ENCODE data around the gene HBZ. TPM values are rescaled to one million over a fixed set of nuclear protein-coding genes. Genes with fewer than 3 reads are reported as not detected.
A peak's percentile ranks its signal among the peaks of the same experiment; 100 is the strongest.

Gene HBZ
- total and polyA plus RNA-seq, 9 of the 15 experiments (the other 6 are each of a cell fraction or from before 2014, with no cell fraction given) = 58.0 to 610 (median 113) TPM

DNA sequence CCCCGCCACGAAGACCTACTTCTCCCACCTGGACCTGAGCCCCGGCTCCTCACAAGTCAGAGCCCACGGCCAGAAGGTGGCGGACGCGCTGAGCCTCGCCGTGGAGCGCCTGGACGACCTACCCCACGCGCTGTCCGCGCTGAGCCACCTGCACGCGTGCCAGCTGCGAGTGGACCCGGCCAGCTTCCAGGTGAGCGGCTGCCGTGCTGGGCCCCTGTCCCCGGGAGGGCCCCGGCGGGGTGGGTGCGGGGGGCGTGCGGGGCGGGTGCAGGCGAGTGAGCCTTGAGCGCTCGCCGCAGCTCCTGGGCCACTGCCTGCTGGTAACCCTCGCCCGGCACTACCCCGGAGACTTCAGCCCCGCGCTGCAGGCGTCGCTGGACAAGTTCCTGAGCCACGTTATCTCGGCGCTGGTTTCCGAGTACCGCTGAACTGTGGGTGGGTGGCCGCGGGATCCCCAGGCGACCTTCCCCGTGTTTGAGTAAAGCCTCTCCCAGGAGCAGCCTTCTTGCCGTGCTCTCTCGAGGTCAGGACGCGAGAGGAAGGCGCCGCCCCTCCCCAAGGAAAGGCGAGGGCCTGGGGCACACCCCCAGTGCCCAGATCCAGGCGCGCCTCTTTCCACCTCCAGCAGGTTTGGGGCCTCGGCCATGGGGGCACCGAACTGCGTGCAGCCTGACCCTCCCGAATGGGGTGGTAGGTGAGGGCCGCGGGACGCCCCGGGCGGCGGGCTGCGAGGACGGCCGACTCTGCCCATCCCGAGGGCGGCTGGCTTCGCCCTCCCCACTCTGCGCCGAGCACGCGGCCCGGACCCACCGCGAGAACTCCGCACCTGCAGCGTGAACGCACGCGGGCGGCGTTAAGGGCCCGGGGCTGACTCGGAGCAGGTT is 28.5 kb downstream of the HBZ start (continued):
- TF ChIP-seq SRSF7 (optimal IDR thresholded peaks at IDR 0.05; ENCODE audit: low read depth, low read length) (no peak), JUN (IDR thresholded peaks at IDR 0.05; ENCODE audit: borderline replicate concordance, low read depth, low read length) (peak; percentile 52; the same call in 1 of the 2 replicates), JUN (CRISPR knock-in tag; IDR thresholded peaks at IDR 0.05; ENCODE audit: borderline replicate concordance) (peak; percentile 99), TEAD2 (tag; IDR thresholded peaks at IDR 0.05) (no peak), IRF2 (CRISPR knock-in tag; IDR thresholded peaks at IDR 0.05) (peak; percentile 94), ZNF507 (tag; conservative IDR thresholded peaks at IDR 0.05) (no peak), YBX1 (IDR thresholded peaks at IDR 0.05) (no peak), SNRNP70 (optimal IDR thresholded peaks at IDR 0.05; ENCODE audit: low read depth, low read length) (no peak), DDX20 (tag; IDR thresholded peaks at IDR 0.05; ENCODE audit: low read depth) (no peak)
- TF ChIP-seq, protein P1, sequence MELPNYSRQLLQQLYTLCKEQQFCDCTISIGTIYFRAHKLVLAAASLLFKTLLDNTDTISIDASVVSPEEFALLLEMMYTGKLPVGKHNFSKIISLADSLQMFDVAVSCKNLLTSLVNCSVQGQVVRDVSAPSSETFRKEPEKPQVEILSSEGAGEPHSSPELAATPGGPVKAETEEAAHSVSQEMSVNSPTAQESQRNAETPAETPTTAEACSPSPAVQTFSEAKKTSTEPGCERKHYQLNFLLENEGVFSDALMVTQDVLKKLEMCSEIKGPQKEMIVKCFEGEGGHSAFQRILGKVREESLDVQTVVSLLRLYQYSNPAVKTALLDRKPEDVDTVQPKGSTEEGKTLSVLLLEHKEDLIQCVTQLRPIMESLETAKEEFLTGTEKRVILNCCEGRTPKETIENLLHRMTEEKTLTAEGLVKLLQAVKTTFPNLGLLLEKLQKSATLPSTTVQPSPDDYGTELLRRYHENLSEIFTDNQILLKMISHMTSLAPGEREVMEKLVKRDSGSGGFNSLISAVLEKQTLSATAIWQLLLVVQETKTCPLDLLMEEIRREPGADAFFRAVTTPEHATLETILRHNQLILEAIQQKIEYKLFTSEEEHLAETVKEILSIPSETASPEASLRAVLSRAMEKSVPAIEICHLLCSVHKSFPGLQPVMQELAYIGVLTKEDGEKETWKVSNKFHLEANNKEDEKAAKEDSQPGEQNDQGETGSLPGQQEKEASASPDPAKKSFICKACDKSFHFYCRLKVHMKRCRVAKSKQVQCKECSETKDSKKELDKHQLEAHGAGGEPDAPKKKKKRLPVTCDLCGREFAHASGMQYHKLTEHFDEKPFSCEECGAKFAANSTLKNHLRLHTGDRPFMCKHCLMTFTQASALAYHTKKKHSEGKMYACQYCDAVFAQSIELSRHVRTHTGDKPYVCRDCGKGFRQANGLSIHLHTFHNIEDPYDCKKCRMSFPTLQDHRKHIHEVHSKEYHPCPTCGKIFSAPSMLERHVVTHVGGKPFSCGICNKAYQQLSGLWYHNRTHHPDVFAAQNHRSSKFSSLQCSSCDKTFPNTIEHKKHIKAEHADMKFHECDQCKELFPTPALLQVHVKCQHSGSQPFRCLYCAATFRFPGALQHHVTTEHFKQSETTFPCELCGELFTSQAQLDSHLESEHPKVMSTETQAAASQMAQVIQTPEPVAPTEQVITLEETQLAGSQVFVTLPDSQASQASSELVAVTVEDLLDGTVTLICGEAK (IDR thresholded peaks at IDR 0.05) = peak; percentile 10; the same call in 1 of the 2 replicates
- TF ChIP-seq, protein P1 (CRISPR knock-in tag; IDR thresholded peaks at IDR 0.05) = peak; percentile 79
- TF ChIP-seq, protein P2, sequence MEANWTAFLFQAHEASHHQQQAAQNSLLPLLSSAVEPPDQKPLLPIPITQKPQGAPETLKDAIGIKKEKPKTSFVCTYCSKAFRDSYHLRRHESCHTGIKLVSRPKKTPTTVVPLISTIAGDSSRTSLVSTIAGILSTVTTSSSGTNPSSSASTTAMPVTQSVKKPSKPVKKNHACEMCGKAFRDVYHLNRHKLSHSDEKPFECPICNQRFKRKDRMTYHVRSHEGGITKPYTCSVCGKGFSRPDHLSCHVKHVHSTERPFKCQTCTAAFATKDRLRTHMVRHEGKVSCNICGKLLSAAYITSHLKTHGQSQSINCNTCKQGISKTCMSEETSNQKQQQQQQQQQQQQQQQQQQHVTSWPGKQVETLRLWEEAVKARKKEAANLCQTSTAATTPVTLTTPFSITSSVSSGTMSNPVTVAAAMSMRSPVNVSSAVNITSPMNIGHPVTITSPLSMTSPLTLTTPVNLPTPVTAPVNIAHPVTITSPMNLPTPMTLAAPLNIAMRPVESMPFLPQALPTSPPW (CRISPR knock-in tag; IDR thresholded peaks at IDR 0.05) = peak; percentile 77
